ENCODE results near the gene TARM1. TPM values are rescaled to one million over a fixed set of nuclear protein-coding genes. Genes with fewer than 3 reads are reported as not detected.

Gene TARM1
- not detected in 2 replicates for total RNA-seq

DNA sequence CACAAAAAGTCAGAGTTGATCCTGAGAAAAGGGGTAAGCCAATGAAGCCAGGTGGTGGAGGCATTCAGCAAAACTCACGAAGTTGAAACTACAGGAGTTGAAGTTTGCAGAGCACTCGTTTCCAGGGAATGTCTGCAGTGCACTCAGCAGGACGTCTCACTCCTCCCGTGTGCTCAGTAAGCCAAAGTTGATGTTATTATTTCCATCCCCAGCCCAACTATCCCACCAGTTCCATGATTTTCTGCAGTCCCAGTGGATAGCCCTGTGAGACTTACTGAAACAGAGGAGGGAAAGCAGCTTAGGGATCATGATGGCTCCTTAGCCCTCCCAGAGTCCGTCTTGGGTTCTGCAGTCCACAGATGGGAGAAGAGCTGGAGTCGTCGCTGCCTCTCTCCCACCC is at the start of gene TARM1:
Gene TARM1 (minus strand): TSS at position 334 of the 400 bp plus-strand sequence. CDS start 25 bp downstream, at position 309.
- no peak for DNase-seq (ENCODE audit: low read depth)
- TF ChIP-seq, protein P1, sequence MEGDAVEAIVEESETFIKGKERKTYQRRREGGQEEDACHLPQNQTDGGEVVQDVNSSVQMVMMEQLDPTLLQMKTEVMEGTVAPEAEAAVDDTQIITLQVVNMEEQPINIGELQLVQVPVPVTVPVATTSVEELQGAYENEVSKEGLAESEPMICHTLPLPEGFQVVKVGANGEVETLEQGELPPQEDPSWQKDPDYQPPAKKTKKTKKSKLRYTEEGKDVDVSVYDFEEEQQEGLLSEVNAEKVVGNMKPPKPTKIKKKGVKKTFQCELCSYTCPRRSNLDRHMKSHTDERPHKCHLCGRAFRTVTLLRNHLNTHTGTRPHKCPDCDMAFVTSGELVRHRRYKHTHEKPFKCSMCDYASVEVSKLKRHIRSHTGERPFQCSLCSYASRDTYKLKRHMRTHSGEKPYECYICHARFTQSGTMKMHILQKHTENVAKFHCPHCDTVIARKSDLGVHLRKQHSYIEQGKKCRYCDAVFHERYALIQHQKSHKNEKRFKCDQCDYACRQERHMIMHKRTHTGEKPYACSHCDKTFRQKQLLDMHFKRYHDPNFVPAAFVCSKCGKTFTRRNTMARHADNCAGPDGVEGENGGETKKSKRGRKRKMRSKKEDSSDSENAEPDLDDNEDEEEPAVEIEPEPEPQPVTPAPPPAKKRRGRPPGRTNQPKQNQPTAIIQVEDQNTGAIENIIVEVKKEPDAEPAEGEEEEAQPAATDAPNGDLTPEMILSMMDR (conservative IDR thresholded peaks at IDR 0.05; ENCODE audit: low read depth, low read length), result no peak
- no peak within 1 kb of the TSS for H3K4me3 ChIP-seq (ENCODE audit: low read depth, low read length)

DNA sequence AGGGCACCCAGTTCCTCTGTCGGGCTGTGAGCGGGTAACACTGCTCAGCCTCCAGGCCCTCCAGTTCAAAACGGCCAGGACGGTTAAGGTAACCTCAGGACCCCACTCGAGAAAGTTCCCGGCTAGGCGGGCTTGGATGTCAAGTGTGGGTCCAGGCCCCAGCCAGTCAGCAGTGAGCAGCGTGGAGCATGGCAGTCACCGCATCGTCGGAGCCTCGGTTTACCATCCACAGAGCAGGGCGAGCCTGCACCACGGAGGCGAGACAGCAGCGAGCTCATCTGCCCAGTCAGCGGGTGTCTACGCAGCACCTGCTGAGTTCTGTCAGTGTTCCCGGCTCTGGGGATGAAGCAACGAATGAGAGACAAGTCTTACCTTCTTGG is 48.4 kb upstream of the TARM1 start:
- DNase-seq (ENCODE audit: low read depth), result no peak
- H3K4me3 ChIP-seq (ENCODE audit: low read depth, low read length), result no peak overlapping the region
- TF ChIP-seq, protein P1 (conservative IDR thresholded peaks at IDR 0.05; ENCODE audit: low read depth, low read length), result no peak

DNA sequence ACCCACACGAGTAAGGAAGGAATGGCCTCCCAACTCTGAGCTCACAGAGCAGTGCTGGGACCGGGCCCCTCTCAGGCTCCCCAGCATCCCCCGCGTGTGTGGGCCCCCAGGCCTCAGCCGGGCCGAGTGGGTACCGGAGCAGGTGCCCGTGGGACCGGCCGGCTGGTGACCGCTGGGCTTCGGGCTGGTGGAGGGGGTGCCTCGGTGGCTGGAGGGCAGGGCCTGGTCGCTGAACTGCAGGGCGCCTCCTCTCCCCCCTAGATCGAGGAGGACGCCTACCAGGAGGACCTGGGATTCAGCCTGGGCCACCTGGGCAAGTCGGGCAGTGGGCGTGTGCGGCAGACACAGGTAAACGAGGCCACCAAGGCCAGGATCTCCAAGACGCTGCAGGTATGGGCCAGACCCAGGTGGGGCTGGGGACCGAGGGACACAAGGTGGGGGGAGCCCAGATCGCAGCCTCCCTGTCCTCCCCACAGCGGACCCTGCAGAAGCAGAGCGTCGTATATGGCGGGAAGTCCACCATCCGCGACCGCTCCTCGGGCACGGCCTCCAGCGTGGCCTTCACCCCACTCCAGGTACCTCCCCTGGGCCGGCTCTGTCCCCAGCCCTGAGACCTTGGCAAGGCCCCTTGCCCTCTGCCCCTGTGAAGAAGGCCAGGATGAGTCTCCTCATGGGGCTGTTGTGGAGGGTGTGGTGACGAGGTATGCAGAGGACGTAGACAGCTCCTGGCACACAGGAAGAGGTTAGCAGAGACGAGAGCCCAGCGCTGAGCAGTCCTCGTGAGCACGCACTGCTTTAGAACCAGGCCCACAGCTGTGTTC is 47.8 kb upstream of the TARM1 start:
- H3K4me3 ChIP-seq (ENCODE audit: low read depth, low read length), result no peak overlapping the region
- no peak for DNase-seq (ENCODE audit: low read depth)
- TF ChIP-seq, protein P1 (conservative IDR thresholded peaks at IDR 0.05; ENCODE audit: low read depth, low read length), result no peak

DNA sequence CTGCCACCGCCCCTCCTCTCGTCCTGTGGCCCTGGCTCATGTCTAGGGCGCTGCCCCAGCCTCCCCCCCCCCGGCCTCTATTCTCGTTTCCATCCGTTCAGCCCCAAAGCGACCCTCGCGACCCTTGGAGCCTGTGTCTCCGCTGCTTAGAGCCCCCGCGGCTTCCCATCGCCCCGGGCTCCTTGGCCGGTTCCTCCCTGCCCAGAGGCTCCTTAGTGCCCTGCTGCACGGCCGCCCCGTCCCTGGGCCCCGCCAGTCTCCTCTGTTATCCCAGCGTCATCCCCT is 47.2 kb upstream of the TARM1 start:
- no peak for DNase-seq (ENCODE audit: low read depth)
- H3K4me3 ChIP-seq (ENCODE audit: low read depth, low read length), result no peak overlapping the region
- TF ChIP-seq, protein P1 (conservative IDR thresholded peaks at IDR 0.05; ENCODE audit: low read depth, low read length), result no peak

DNA sequence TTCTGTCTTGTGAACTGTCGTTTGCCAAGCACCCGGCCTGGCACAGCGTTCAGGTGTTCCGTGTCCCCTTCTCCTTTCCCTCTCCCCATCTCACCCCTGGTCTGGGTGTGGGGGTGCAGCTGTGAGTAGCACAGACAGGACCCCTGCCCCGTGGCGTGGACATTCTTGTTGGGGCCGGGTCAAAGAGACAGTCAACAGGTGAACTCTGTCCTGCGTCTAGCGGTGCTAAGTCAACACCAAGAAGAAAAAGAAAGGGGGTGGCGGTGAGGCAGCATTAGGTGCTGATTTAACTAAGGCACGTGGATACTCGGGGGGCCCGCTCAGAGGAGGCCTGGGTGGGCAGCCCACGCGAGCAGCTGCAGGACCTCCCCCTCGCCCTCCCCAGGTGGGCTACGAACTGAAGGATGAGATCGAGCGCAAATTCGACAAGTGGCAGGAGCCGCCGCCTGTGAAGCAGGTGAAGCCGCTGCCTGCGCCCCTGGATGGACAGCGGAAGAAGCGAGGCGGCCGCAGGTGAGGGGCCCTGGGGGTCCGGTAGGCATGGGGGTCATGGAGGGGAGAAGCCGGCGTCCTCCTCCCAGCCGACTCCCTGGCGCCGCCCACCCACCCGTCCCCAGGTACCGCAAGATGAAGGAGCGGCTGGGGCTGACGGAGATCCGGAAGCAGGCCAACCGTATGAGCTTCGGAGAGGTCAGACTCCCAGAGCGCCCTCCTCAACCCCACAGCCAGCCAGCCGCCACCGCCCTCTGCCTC is 46.7 kb upstream of the TARM1 start:
- no peak for DNase-seq (ENCODE audit: low read depth)
- H3K4me3 ChIP-seq (ENCODE audit: low read depth, low read length), result no peak overlapping the region
- TF ChIP-seq, protein P1 (conservative IDR thresholded peaks at IDR 0.05; ENCODE audit: low read depth, low read length), result no peak

DNA sequence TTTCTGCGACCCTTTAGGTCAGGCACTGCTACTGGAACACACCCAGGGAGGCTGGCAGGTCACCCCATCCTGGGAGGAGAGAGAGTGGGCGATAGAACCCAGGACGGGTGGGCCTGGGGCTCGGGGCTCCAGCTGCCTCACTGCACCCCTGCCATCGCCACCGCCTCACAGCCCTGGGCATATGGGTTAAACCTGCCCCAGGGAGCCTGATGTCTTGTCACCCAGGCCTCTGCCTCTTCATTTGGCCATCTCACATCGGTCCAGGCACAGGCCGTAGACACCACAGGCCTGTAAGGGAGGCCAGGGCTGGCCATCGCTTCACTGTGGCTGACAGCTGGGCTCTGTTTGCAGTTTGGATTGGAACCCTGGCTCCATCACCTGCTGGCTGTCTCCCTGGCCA is 44.5 kb upstream of the TARM1 start:
- no peak for DNase-seq (ENCODE audit: low read depth)

More for the DNA sequence above, 44.5 kb upstream of the TARM1 start:
- H3K4me3 ChIP-seq (ENCODE audit: low read depth, low read length), result no peak overlapping the region
- TF ChIP-seq, protein P1 (conservative IDR thresholded peaks at IDR 0.05; ENCODE audit: low read depth, low read length), result no peak
